PFSK-1 (cell line): ENCODE results near the gene FBLIM1.

ENCODE experiments used
- REST ChIP-seq, 2 experiments: IDR thresholded peaks; 2 replicates each; pipeline versions ENCODE4 v1.6.1 to v1.8.0; 2011 to 2012; ENCODE audit warnings: low read depth in 2 of 2, low read length in 2 of 2, control low read depth in 1 of 2, inconsistent platforms in 1 of 2, mild to moderate bottlenecking in 1 of 2, moderate library complexity in 1 of 2; ENCODE audit not compliant: insufficient read depth in 1 of 2
- TAF1 ChIP-seq: IDR thresholded peaks from 2 replicates; pipeline ENCODE4 v1.6.1; 2012; ENCODE audit warnings: low read length, control low read depth, borderline replicate concordance; ENCODE audit not compliant: insufficient read depth

GRCh38 chr1:15771836-15772515, 13.4 kb downstream of the FBLIM1 start:
- TF ChIP-seq REST (IDR thresholded peaks at IDR 0.05; ENCODE audit: insufficient read depth in 1 of 2, low read depth in 2 of 2, low read length in 2 of 2) (no peak), TAF1 (no peak)
